ENCODE measurements around the gene VN1R5.

Gene VN1R5

GRCh38 chr1:247269133-247269532, 13.3 kb downstream of the VN1R5 start:
- ChIA-PET POLR2A (no interaction called here), CTCF (no interaction called here)

GRCh38 chr1:247270003-247270402, 14.1 kb downstream of the VN1R5 start:
- DNase-seq (ENCODE audit: extremely low spot score) = no peak
- ChIA-PET POLR2A (no interaction called here), CTCF (no interaction called here)
- TF ChIP-seq CTCF (IDR thresholded peaks at IDR 0.05; ENCODE audit: control extremely low read depth, extremely low read depth, low read depth, missing control alignments) = no peak

More at GRCh38 chr1:247269133-247269532, 13.3 kb downstream of the VN1R5 start:
- no peak for DNase-seq (ENCODE audit: extremely low spot score)
- TF ChIP-seq CTCF (IDR thresholded peaks at IDR 0.05; ENCODE audit: control extremely low read depth, extremely low read depth, low read depth, missing control alignments) = no peak

DNA sequence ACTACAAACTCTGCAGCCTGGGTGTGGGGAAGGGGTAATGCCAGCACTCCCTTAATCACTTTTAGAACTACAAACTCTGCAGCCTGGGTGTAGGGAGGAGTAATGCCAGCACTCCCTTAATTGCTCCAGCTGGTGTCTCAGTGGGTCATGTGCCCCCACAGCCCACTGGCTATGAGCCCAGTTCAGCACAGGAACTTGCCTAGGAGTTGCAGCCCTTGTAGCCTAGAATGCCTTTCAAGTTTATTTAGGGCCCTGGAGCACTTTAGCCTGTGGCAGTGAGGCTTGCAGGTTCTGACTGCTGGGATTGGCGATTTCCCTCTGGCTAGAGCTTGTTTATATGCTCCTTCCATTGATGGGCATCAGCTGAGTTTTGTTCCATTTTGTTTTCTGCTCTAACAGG, 17.1 kb downstream of the VN1R5 start:
- ChIA-PET POLR2A (no interaction called here), CTCF (no interaction called here)
- no peak for DNase-seq (ENCODE audit: extremely low spot score)
- TF ChIP-seq CTCF (IDR thresholded peaks at IDR 0.05; ENCODE audit: control extremely low read depth, extremely low read depth, low read depth, missing control alignments) = no peak

DNA sequence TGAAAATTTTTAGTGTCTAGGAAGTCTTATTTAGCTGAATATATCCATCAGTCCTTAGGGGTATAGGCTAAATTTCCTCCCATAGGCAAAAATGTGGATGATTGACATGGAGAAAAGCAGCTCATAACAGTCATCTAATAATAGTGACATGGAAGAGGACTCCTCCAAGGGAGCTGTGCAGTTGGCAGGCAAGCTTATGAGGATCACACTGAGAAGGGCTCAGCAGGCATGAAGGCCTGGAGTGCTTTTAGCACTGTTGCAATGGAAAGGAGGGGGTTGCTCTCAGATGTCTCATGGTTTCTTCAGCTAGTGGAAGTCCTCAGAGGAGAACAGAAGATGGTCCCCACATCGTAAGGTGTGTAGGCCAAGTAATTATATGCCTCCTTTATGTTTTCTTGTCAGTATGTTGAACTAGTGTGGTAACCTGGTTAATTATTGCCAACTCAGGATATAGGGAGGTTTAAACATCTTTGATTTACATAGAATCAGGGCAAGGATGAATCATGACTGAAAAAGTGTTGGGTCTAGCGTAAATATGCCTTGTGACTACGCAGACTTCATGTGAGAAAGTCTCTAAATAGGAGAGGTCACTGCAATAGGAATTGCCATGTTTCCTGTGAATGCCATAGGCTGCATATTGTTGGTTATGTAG, 18.9 kb downstream of the VN1R5 start:
- ChIA-PET POLR2A (no interaction called here), CTCF (no interaction called here)
- no peak for TF ChIP-seq CTCF (IDR thresholded peaks at IDR 0.05; ENCODE audit: control extremely low read depth, extremely low read depth, low read depth, missing control alignments)
- DNase-seq (ENCODE audit: extremely low spot score) = no peak

DNA sequence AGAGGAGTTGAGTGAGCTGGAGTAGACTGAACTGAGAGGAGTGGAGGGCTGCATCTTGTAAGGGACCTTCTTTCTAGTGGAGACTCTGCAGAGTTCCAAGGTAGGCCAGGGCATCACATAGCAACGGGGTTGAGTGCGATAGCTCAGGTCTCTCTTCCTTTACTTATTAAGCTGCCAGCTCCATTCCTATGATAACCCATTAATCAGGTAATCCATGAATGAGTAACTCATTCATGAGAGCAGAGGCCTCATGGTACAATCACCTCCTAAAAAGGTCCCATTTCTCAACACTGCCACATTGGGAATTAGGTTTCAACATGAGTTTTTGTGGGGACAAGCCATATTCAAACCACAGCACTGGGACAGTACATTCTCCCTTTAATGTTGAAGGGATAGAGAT, 21.3 kb downstream of the VN1R5 start:
- CTCF ChIA-PET = no interaction called here
- TF ChIP-seq CTCF (IDR thresholded peaks at IDR 0.05; ENCODE audit: control extremely low read depth, extremely low read depth, low read depth, missing control alignments) = no peak

DNA sequence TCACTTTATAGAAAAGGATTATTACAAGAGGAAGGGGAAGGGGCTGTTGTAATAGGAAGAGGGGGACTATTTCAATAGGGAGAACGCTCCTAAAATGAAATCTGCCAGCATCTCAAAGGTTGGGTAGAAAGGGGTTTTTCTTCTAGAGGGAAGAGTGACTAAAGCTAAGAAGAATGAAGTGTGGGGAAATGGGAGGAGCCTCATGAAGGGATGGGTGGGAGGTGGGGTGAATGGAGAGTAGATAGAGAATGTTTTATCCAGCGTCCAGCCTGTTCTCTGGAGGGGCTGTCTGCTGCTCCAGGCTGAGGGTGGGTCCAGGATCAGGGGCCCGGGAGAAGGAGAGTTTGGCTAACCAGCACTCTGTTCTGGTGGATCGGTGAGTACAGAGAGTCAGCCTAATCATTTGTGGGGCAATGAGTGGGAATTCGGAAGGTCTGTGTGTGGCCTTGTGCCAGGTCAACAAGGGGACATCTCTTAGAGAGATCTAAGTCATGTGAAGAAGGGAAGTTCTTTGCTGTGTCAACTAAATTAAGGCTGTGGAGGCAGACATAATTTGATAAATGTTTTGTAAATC, 25.2 kb downstream of the VN1R5 start:
- ChIA-PET POLR2A (no interaction called here), CTCF (no interaction called here)
- no peak for TF ChIP-seq CTCF (IDR thresholded peaks at IDR 0.05; ENCODE audit: control extremely low read depth, extremely low read depth, low read depth, missing control alignments)
- DNase-seq (ENCODE audit: extremely low spot score) = no peak

More for the DNA sequence above, 21.3 kb downstream of the VN1R5 start:
- POLR2A ChIA-PET = no interaction called here
- DNase-seq (ENCODE audit: extremely low spot score) = no peak

Data from GM10248 (cell line).